ENCODE data around the gene ABI2. TPM values are rescaled to one million over a fixed set of nuclear protein-coding genes. Genes with fewer than 3 reads are reported as not detected.

Gene ABI2
- total RNA-seq, 1 donor from 2014 or later, result 111 TPM

GRCh38 chr2:203440671-203441070 lies 112.5 kb downstream of the ABI2 start:
- DNase-seq (ENCODE audit: low spot score, unreplicated experiment), result no peak
- no peak overlapping the region for H3K4me3 Mint-ChIP-seq (ENCODE audit: low read depth)

GRCh38 chr2:203441463-203441862 lies 113.3 kb downstream of the ABI2 start:
- Mint-ChIP-seq H3K36me3 (ENCODE audit: insufficient read depth) (peaks cover 6% of the 10 kb centered on the region), H3K27me3 (no peaks in the 10 kb centered on the region), H3K27ac (peak overlapping the region; percentile 86), H3K4me1 (ENCODE audit: low read depth) (peaks cover 25% of the 10 kb centered on the region), H3K9me3 (ENCODE audit: low read depth) (no peaks in the 10 kb centered on the region), H3K4me3 (ENCODE audit: low read depth) (no peak overlapping the region)
- DNase-seq (ENCODE audit: low spot score, unreplicated experiment), result no peak
- no peak for TF ChIP-seq CTCF (IDR thresholded peaks at IDR 0.05; ENCODE audit: unreplicated experiment)

More at GRCh38 chr2:203440671-203441070, 112.5 kb downstream of the ABI2 start:
- Mint-ChIP-seq H3K36me3 (ENCODE audit: insufficient read depth) (peaks cover 6% of the 10 kb centered on the region), H3K9me3 (ENCODE audit: low read depth) (no peaks in the 10 kb centered on the region), H3K27me3 (no peaks in the 10 kb centered on the region), H3K4me1 (ENCODE audit: low read depth) (peaks cover 25% of the 10 kb centered on the region), H3K27ac (no peak overlapping the region)
- TF ChIP-seq CTCF (IDR thresholded peaks at IDR 0.05; ENCODE audit: unreplicated experiment), result no peak

- Mint-ChIP-seq H3K27me3 (no peaks in the 10 kb centered on the region), H3K36me3 (ENCODE audit: insufficient read depth) (peaks cover 6% of the 10 kb centered on the region), H3K4me1 (ENCODE audit: low read depth) (peaks cover 25% of the 10 kb centered on the region), H3K27ac (peak overlapping the region; percentile 17), H3K4me3 (ENCODE audit: low read depth) (no peak overlapping the region), H3K9me3 (ENCODE audit: low read depth) (no peaks in the 10 kb centered on the region)
- no peak for DNase-seq (ENCODE audit: low spot score, unreplicated experiment)
- no peak for TF ChIP-seq CTCF (IDR thresholded peaks at IDR 0.05; ENCODE audit: unreplicated experiment)
Observed at GRCh38 chr2:203442463-203442862, 114.3 kb downstream of the ABI2 start.

GRCh38 chr2:203444738-203445137 lies 116.5 kb downstream of the ABI2 start:
- Mint-ChIP-seq H3K9me3 (ENCODE audit: low read depth) (no peaks in the 10 kb centered on the region), H3K4me3 (ENCODE audit: low read depth) (no peak overlapping the region), H3K4me1 (ENCODE audit: low read depth) (peaks cover 19% of the 10 kb centered on the region), H3K27ac (peak overlapping the region; percentile 14), H3K36me3 (ENCODE audit: insufficient read depth) (peaks cover 2% of the 10 kb centered on the region), H3K27me3 (no peaks in the 10 kb centered on the region)
- no peak for DNase-seq (ENCODE audit: low spot score, unreplicated experiment)
- TF ChIP-seq CTCF (IDR thresholded peaks at IDR 0.05; ENCODE audit: unreplicated experiment), result no peak

- Mint-ChIP-seq H3K4me3 (ENCODE audit: low read depth) (no peak overlapping the region), H3K27ac (no peak overlapping the region), H3K36me3 (ENCODE audit: insufficient read depth) (peaks cover 2% of the 10 kb centered on the region), H3K4me1 (ENCODE audit: low read depth) (peaks cover 17% of the 10 kb centered on the region), H3K9me3 (ENCODE audit: low read depth) (no peaks in the 10 kb centered on the region), H3K27me3 (no peaks in the 10 kb centered on the region)
- no peak for DNase-seq (ENCODE audit: low spot score, unreplicated experiment)
- TF ChIP-seq CTCF (IDR thresholded peaks at IDR 0.05; ENCODE audit: unreplicated experiment), result no peak
Observed at GRCh38 chr2:203446071-203446481, 117.9 kb downstream of the ABI2 start.

Data from progenitor cell of endocrine pancreas (in vitro differentiated cells).